ENCODE results near the gene CYB561A3.
A peak's percentile ranks its signal among the peaks of the same experiment; 100 is the strongest.
"Not testable (repeated sequence)": the region's sequence is repeated elsewhere in the genome, so short reads cannot be mapped to it uniquely, and the experiment has no call there.

CYB561A3 gene

DNA sequence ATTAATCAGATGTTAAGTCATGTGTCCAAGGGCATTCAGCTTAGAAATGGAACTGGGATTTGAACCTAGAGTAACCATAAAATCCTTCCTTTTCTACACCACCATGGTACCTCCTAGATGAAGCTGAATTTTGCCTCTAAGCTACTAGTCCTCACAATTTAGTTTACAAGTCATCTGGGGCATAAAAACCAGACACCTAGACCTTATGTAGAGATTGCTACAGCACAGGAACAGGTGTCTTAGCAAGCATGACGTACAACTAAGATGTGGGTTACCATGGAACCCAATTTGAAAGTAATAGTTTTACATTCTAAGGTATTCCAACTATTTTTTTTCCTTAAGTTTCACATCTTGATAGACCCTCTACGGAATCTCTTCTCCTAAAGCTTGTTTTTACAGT, 39.9 kb upstream of the CYB561A3 start:
- no peak overlapping the region for H3K4me3 ChIP-seq (ENCODE audit: low read length)
- no peak for DNase-seq (ENCODE audit: low read depth)
- TF ChIP-seq, protein P1, sequence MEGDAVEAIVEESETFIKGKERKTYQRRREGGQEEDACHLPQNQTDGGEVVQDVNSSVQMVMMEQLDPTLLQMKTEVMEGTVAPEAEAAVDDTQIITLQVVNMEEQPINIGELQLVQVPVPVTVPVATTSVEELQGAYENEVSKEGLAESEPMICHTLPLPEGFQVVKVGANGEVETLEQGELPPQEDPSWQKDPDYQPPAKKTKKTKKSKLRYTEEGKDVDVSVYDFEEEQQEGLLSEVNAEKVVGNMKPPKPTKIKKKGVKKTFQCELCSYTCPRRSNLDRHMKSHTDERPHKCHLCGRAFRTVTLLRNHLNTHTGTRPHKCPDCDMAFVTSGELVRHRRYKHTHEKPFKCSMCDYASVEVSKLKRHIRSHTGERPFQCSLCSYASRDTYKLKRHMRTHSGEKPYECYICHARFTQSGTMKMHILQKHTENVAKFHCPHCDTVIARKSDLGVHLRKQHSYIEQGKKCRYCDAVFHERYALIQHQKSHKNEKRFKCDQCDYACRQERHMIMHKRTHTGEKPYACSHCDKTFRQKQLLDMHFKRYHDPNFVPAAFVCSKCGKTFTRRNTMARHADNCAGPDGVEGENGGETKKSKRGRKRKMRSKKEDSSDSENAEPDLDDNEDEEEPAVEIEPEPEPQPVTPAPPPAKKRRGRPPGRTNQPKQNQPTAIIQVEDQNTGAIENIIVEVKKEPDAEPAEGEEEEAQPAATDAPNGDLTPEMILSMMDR (conservative IDR thresholded peaks at IDR 0.05; ENCODE audit: low read length) = no peak

GRCh38 chr11:61401173-61401572, 39.5 kb upstream of the CYB561A3 start:
- no peak overlapping the region for H3K4me3 ChIP-seq (ENCODE audit: low read length)
- DNase-seq (ENCODE audit: low read depth) = no peak
- TF ChIP-seq, protein P1 (conservative IDR thresholded peaks at IDR 0.05; ENCODE audit: low read length) = no peak

DNA sequence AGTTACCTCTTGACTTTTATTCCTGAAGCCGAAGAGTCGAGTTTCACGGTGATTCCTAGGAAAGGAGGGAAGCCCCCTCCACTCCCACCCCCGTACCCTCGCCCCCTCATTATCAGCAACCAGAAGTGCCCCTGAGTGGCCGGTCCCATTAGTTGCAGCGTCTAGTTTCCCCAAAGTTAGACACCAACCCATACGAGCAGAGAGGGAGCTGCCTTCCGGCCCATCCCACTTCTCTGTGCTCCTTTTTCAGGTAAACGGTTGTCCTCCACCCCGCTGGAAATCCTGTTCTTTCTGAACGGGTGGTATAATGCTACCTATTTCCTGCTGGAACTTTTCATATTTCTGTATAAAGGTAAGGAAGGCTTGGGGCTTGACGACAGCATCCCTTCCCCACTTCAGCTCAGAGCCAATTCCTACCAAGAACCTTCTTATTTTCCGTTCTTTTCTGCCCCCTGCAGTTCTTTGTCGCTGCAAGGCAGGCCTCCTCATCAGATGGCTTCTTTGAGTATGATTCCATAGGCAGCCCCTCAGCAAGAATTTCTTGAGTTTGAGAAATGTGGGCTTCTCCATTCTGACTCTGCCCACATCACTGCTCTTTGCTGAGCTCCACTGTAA, 31.4 kb upstream of the CYB561A3 start:
- TF ChIP-seq, protein P1 (conservative IDR thresholded peaks at IDR 0.05; ENCODE audit: low read length) = peak; percentile 43
- peak overlapping the region; percentile 88 for H3K4me3 ChIP-seq (ENCODE audit: low read length)
- DNase-seq (ENCODE audit: low read depth) = peak; percentile 13

GRCh38 chr11:61390161-61390560, 28.5 kb upstream of the CYB561A3 start:
- TF ChIP-seq, protein P1 (conservative IDR thresholded peaks at IDR 0.05; ENCODE audit: low read length) = no peak
- no peak overlapping the region for H3K4me3 ChIP-seq (ENCODE audit: low read length)
- peak; percentile 14 for DNase-seq (ENCODE audit: low read depth)

DNA sequence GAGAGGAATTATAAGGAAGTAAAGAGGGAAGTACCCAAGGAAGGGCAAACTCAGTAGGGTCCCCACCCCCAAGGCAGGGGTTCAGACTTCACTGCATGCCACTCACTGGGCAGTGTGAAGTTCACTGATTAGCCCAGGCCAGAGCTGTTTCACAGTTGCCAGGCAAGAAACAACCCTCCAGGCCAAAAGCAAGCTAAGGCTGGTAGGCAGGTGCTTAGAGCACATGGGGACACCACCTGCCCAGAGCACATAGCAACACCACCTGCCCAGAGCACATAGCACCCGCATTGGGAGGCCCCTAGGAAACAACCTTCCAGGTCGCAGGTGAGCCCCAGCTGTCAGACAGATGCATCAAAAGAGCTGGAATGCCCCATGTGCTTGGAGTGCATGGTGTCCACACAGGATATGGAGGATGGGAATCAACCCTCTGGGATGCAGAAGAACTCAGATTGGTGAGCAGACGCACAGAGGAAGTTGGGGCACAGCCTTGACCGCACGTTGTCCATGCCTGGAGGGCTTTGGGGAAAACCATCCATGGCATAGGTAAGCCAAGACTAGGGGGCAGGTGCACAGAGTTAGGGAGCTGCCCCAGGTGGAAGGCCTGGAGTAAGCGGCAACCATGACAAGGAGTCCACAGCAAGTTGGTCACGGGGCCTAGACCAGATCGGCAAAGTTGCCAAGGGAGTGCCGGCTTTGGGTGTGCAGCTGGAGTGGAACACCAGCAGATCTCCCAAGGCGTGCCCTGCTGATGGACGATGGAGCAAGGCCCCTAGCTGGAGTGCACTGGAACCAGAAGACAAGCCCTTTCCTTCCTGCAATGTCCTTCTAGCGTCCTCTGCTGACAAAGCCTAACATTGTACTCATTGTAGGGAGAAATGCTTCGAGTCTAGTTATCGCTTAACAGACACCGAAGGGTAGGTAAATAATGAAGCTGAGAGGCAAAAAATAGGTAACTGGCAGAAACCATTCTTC, 22.9 kb upstream of the CYB561A3 start:
- TF ChIP-seq, protein P1 (conservative IDR thresholded peaks at IDR 0.05; ENCODE audit: low read length) = peak; percentile 38
- no peak for DNase-seq (ENCODE audit: low read depth)
- H3K4me3 ChIP-seq (ENCODE audit: low read length) = no peak overlapping the region

DNA sequence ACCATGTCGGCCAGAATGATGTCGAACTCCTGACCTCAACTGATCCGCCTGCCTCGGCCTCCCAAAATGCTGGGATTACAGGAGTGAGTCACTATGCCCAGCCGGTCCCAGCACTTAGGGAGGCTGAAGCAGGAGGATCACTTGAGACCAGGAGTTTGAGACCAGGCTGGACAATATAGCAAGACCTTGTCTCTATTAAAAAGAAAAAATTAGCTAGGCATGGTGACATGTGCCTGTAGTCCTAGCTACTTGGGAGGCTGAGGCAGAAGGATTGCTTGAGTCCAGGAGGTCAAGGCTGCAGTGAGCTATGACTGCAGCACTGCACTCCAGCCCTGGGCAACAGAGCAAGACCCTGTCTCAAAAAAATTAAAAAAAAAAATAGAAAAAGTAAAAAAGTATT, 22.2 kb upstream of the CYB561A3 start:
- not testable (repeated sequence) for H3K4me3 ChIP-seq (ENCODE audit: low read length); DNase-seq (ENCODE audit: low read depth)

DNA sequence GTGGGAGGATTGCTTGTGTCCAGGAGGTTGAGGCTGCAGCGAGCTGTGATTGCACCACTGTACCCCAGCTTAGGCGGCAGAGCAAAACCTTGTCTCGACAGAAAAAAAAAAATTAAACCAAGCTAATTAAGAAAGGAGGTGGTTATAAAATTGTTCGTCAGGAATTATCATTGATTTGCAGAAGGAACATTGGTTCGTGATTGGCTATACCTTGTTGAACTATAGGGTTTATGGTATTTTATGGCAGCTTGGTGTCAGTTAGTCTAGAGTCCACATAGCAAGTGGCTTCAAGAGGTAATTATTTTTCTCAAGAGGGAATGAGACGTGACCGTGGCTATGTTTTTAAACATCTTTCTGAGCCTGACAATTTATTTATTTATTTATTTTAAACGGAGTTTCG, 19.2 kb upstream of the CYB561A3 start:
- DNase-seq (ENCODE audit: low read depth) = no peak
- TF ChIP-seq, protein P1 (conservative IDR thresholded peaks at IDR 0.05; ENCODE audit: low read length) = no peak
- no peak overlapping the region for H3K4me3 ChIP-seq (ENCODE audit: low read length)

All from AG10803 (cell line).